NCI-H146 (cell line): ENCODE results near the gene SLC6A19.
"Not testable (repeated sequence)": the region's sequence is repeated elsewhere in the genome, so short reads cannot be mapped to it uniquely, and the experiment has no call there.

Experiments
- DNase-seq: peaks from one replicate; lab custom pipeline; 2025; lab: John Stamatoyannopoulos, UW

Gene SLC6A19

DNA sequence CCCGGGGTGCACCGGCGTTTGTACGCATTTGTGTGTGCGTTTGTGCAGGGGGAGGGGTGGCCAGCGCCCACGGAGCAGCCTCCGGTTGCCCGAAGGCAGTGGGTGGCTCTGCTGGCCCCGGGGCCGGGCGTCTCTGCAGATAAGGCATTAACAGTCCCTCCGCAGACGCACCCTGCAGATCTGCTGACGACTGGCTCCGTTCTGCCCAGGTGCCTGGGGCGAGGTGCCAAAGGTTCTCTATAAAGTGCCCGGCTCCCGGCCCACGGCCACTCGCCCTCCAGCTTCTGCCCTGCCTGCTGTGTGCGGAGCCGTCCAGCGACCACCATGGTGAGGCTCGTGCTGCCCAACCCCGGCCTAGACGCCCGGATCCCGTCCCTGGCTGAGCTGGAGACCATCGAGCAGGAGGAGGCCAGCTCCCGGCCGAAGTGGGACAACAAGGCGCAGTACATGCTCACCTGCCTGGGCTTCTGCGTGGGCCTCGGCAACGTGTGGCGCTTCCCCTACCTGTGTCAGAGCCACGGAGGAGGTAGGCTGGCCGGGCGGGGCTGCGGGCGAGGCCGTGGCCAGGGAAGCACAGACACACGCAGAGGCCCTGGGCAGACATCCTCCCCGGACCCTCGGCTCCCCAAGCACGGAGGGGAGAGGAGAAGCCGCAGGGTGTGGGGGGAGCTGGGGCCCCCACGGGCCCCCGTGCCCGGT lies at the start of gene SLC6A19:
TSS of gene SLC6A19 (plus strand) at position 269 of the 699 bp plus-strand sequence. CDS start at position 325, 56 bp downstream.
- peak; percentile 79 for DNase-seq

DNA sequence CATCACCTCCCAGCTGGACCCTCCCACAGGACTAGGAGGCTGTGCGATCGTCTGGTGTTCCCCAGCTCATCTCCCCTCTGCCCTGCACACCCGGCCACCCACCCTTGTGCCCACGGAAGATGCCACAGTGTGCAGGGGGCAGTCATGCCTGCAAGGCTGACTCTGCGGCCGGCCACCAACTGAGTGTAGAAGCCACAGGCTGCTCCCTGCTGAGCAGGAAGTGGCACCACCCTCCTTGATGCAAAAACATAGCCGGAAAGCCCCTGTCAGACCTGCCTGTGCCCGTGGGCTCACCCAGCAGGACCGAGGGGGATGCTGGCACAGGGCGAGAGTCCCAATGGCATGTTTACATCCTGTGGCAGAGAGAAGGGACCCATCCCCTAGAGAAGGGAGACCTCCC lies 49.2 kb upstream of the SLC6A19 start:
- no peak for DNase-seq

DNA sequence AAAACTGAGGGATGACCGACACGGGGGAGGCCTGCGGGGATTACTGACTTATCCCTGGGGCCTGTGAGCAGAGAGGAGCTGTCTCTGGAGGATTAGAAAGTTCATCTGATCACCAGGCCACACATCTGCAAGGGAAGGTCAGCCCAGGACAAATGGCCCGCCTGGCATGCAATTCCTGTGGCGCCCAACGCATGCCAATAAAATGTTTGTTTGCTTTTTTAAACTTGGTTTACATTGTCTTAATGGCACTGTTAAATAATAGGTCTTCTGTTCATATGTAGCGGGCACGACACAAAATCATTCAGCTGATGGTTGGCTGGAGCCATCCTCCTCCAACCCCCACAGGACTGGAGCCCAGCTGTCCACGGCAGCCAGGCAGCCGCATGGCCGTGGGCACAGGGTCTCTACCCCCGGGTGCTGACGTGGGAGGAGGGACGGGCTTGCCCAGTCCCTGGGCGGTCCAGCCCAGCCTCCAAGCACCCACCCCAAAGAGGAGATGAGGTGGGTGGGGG lies 48.6 kb upstream of the SLC6A19 start:
- peak; percentile 65 for DNase-seq

DNA sequence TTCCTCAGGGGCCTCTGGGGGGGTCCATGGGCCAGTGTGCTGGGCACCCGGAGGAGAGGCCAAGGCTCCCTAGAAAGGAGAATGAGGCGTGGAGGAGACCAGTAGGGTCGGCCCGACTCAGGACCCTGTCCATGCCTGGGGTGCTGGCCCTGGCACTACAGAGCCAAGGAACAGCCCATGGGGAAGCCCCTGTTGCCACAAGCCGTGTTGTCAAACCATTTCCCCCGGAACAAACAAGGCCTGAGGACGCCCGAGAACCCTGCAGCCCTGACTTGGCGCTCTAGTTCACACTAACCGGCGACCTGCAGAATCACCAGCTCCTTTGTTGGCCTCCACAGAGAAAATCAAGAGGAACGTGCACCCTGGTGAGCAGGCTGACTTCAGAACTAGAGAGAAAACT lies 48.0 kb upstream of the SLC6A19 start:
- DNase-seq = peak; percentile 23

DNA sequence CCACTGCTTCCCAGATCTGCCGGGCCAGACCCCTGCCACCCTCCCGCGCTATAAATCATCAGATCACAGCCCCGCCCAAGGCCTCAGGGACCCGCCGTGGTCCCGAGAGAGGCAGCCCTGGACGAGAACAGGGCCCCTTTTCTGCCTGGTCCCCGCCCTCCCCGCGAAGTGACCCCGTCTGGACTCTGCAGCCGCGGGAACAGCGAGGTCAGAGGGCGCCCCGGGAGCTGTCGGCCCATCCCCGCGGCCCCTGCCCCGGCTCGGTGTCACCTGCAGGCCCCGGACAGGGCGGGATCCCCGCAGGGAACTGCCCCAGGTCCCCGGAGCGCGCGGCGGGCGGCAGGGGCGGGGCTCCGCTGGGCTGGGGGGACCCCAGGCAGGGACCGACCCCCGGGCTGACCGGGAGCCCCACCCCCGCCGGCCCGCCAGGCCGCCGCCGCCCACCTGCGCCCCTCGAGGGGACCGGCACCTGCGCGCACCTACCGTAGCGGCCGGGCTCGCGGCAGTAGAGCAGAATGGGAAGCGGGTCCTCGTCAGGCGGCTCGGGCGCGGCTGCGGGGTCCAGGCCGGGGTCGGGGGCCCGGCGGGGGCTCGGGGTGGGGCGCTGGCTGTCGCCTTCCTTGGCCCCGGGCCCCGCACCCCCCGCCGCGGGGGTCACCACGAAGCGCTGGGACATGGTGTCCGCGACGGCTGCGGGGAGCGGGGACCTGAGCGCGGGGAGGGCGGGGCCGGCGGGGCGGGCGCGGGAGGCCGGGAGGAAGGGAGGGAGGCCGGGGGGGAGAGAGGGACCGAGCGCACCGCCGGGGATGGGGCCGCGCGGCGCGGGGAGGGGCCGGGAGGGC lies 46.0 kb upstream of the SLC6A19 start:
- DNase-seq = peak; percentile 67

GRCh38 chr5:1156033-1156753 lies 45.2 kb upstream of the SLC6A19 start:
- DNase-seq = peak; percentile 67

- DNase-seq = no peak
These were observed 44.5 kb upstream of the SLC6A19 start for GRCh38 chr5:1156754-1157460.

- DNase-seq = not testable (repeated sequence)
These were observed 43.9 kb upstream of the SLC6A19 start for GRCh38 chr5:1157461-1157986.

GRCh38 chr5:1158647-1159340 lies 42.6 kb upstream of the SLC6A19 start:
- DNase-seq = no peak

GRCh38 chr5:1159341-1159675 lies 42.1 kb upstream of the SLC6A19 start:
- no peak for DNase-seq

DNA sequence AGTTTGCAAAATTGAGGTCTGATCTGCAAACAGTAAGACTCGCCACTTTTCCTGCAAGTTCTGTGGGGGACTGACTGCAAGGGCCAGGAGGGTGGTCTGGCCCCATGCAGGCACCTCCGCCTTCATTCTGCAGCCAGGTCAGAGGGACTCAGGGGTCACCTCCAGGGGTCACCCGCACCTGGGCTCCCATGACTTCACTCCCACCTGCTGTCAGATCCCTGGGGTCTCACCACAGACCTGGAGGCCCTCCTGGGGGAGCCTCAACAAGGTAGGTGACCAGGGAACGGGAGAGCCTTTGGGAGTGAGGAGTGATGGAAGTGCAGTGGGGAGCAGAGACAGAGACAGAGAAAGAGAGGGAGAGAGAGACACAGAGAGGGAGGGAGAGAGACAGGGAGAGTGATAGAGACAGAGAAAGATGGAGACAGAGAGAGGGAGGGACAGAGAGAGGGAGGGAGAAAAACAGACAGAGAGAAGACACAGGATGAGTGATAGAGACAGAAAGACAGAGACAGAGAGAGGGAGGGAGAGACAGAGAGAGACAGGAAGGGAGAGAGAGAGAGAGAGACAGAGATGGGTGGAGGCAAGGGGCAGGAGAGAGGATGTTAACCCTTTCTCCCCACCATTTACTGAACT lies 41.5 kb upstream of the SLC6A19 start:
- no peak for DNase-seq

DNA sequence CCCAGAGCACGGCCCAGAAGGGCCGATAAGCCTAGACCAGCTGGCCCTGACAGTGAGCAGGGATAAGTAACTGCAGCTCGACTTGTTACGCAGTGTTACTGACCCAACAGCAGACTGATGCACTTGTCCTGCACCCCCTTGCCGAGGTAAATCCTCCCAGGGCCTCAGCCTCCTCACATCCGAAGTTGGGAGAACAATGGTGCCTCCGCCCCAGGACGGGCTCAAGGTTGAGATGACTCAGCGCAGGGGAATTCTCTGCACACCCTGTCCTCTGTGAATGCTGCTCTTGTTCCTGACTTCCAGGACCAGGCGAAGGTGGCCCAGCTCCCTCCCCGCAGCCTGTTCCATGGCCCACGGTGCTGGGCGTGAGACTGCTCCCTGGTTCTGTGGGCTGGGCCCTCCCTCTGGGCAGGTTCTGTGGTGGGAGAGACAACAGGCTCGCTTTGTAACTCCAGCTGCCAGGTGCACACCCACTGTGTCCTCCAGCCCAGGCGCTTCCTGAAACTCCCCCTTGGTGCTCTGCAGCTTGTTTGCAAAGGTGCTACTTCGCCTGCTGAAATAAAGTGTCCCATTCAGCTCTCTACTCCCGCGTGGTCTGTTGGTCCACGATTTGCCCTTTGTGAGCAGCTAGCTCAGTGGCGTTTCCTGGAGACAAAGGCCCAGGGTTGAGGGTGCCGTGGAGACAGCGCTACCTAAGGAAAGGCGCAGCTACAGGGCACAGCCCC lies 40.1 kb upstream of the SLC6A19 start:
- peak; percentile 58 for DNase-seq

DNA sequence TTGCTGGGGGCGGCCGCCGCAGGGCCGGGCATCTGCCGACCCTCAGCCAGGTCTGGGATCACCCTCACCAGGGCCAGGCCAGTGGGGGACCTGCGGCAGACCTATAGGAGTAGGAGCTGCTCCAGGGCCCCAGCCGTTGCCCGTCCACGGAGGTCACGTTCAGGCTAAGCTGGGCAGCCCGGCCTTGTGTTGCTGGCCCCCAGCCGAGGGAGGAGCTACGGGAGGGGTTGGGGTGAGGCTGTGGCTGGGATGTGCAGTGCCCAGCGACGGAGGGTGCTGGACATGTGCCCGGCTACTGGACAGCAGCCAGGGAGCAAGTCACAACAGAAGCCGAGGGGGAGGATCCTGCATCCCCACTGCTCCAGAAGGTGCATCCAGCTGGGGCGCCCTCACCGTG lies 39.6 kb upstream of the SLC6A19 start:
- no peak for DNase-seq

DNA sequence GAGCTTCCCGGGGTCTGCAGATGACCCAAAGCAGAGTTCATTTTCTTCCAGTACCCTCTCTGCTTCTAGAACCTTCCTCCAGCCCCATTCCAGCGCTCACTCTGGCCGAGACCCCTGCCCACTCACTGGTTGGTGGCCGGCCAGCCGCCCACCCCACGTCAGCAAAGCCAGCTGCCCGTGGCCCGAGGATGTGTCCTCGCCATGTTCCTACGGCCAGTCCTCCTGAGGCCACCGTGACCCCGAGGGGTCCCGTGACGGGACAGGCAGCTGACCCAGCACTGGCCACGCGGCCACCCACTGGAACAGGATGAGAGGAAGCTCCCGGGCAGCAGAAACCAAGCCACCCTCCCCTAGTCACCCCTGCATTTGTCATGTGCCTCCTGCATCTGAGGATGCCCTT lies 39.1 kb upstream of the SLC6A19 start:
- no peak for DNase-seq

- no peak for DNase-seq
These were observed 38.6 kb upstream of the SLC6A19 start for GRCh38 chr5:1162751-1163150.

DNA sequence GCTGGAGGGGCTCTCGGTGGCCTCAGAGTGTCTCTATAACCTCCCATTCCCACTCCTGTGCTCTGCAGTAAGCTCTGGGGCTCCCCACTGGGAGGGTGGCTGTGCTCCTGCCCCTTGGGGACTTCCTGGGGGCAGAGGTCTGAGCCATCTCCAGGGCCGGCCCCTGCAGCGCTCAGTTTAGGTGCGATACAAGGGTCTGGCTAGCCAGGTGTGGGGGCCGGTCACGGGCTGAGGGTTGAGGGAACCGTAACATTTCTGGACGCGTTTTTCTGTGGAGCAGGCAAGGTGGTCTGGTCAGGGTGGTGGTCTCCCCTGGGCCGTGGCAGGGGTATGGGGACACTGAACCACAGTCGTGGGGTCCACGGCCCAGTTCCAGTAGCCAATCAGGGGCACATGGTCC lies 38.0 kb upstream of the SLC6A19 start:
- DNase-seq = no peak

- no peak for DNase-seq
These were observed 37.5 kb upstream of the SLC6A19 start for GRCh38 chr5:1163879-1164278.

- DNase-seq = no peak
These were observed 36.4 kb upstream of the SLC6A19 start for GRCh38 chr5:1164696-1165630.

DNA sequence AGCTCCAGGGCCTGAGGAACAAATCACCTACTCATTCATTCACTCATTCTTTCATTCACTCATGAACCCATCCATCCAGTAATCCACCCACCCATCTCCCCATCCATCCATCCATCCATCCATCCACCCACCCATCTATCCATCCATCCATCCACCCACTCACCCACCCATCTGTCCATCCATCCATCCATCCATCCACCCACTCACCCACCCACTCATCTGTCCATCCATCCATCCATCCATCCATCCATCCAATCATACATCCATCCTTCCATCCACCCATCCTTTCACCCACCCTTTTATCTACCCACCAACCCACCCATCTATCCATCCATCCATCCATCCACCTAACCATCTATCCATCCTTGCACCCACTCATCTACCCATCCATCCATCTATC lies 35.5 kb upstream of the SLC6A19 start:
- no peak for DNase-seq
